GM21515 (cell line): Measurements from ENCODE around the gene NOL9.
"Not testable (repeated sequence)": the region's sequence is repeated elsewhere in the genome, so short reads cannot be mapped to it uniquely, and the experiment has no call there.

Experiments
- ATAC-seq: cut with Tn5 transposase; IDR thresholded peaks from one replicate; pipeline ENCODE4 v1.9.1; 2021; ENCODE audit not compliant: unreplicated experiment

Gene NOL9

GRCh38 chr1:6554031-6554906 lies at the start of gene NOL9:
TSS of gene NOL9 (minus strand) at chr1:6554513. CDS start at chr1:6554502, 11 bp downstream.
- peak; percentile 96 for ATAC-seq

GRCh38 chr1:6603238-6603914 lies 49.1 kb upstream of the NOL9 start:
- peak; percentile 25 for ATAC-seq

- peak; percentile 51 for ATAC-seq
These were observed 48.4 kb upstream of the NOL9 start, which contains the start of gene KLHL21 for GRCh38 chr1:6602669-6603237. TSS of gene KLHL21 (minus strand) at chr1:6602869. CDS start at chr1:6602817, 52 bp downstream.

GRCh38 chr1:6601923-6602668 lies 47.8 kb upstream of the NOL9 start:
- ATAC-seq, result peak; percentile 9

GRCh38 chr1:6601049-6601922 lies 47.0 kb upstream of the NOL9 start:
- no peak for ATAC-seq

GRCh38 chr1:6600410-6601048 lies 46.2 kb upstream of the NOL9 start:
- no peak for ATAC-seq

- not testable (repeated sequence) for ATAC-seq
These were observed 45.7 kb upstream of the NOL9 start for GRCh38 chr1:6599991-6600390.

- no peak for ATAC-seq
These were observed 45.0 kb upstream of the NOL9 start for GRCh38 chr1:6599141-6599975.

- ATAC-seq, result no peak
These were observed 43.4 kb upstream of the NOL9 start for GRCh38 chr1:6597777-6598131.

GRCh38 chr1:6596886-6597776 lies 42.8 kb upstream of the NOL9 start:
- ATAC-seq, result no peak

- no peak for ATAC-seq
These were observed 42.0 kb upstream of the NOL9 start for GRCh38 chr1:6596351-6596750.

GRCh38 chr1:6594977-6595740 lies 40.8 kb upstream of the NOL9 start:
- ATAC-seq, result no peak

GRCh38 chr1:6593810-6594209 lies 39.5 kb upstream of the NOL9 start:
- no peak for ATAC-seq

GRCh38 chr1:6592865-6593593 lies 38.7 kb upstream of the NOL9 start:
- ATAC-seq, result no peak

- no peak for ATAC-seq
These were observed 38.1 kb upstream of the NOL9 start for GRCh38 chr1:6592441-6592840.

GRCh38 chr1:6591644-6592043 lies 37.3 kb upstream of the NOL9 start:
- ATAC-seq, result no peak
